HG02981 (cell line): Measurements from ENCODE around the gene CD1B.
"Not testable (repeated sequence)": the region's sequence is repeated elsewhere in the genome, so short reads cannot be mapped to it uniquely, and the experiment has no call there.

Experiments
- ATAC-seq: cut with Tn5 transposase; IDR thresholded peaks from one replicate; pipeline ENCODE4 v1.9.1; 2021; ENCODE audit warnings: mild to moderate bottlenecking, moderate library complexity; ENCODE audit not compliant: unreplicated experiment

The CD1B gene

DNA sequence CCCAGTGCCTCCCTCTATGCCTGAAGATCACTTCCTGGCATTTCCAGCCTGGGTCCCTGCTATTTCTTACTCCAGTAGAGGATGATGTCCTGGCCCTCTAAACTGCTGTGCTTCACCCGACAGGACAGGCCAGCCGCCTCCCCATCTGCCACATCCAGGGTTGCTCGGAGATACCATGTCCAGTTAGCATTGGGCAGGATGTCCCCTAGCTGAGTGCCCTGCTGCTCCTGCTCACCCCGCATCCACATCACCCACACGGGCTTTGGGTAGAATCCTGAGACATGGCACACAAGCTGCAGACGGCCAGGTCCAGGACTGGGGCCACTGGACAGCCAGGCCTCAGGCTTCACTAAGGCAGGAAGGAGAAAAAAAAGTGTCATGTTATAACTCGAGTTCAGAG lies 2.0 kb downstream of the CD1B start:
- no peak for ATAC-seq

DNA sequence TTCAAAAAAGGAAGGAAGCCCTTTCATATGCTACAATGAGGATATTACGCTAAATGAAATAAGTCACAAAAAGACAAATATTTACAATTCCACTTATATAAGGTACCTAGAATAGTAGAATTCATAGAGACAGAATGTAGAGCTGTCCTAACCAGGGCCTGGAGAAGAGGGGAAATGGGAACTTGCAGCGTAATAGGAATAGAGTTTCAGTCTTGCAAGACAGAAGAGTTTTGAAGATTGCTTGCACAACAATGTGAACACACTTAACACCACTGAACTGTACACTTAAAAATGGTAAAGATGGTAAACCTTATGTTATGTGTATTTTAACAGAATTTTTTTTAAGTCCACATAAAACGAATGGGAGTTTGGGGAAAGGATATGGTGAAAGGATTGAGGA lies 2.9 kb downstream of the CD1B start:
- ATAC-seq, result no peak

DNA sequence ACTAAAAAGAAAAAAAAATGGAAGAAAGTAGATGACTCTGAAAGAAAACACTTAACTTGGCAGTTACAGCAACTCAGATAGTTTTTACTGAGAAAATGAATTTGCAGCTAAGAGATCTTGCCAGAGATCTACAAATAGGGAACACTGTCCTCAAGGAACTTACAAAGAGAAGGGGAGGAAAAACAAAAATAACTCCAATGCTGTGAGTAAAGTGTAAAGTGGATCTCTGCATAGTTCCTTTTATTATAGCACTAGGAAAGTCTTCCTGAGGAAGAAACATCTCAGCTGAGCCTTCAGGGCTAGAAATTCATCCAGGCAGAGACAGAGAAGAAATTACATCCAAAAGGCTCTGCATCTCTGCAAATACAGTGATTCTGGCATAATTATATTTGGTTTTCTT lies 3.9 kb downstream of the CD1B start:
- no peak for ATAC-seq

DNA sequence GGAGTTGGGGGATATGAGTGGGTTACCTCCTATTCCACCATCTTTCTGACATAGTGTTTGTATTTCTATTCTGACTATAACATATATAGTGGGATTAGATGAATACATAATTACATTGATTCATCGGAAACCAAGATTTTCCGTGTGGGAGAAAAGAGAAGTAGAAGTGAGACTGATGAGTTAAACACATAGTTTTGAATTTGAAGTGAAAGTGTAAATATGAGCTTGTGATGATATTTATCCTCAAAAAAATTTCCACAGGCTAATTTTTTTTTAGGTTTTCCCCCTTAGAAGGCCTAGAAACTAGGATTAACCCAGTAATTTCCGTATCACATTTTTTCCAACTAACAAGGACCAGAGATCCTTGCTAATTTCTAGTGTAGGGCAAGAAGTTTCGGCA lies 6.9 kb downstream of the CD1B start:
- no peak for ATAC-seq

DNA sequence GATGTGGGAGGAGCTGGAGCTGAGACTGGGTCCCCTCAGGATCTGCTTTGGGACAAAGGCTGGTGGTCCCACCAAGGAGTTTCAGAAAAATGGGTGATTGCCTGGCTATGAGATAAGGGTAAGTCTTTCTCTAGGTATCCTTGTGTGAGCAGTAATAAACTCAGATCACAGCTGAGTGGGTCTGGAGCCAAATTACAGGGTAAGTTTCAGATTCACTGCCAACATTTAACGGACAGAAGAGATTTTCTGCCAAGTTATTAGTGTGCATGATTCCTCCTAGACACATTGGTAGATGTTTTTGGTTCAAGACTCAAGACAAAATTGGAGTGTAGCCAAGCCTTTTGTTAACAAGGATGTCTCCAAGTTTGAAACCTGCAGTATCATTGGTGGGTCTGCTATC lies 7.5 kb downstream of the CD1B start:
- no peak for ATAC-seq

DNA sequence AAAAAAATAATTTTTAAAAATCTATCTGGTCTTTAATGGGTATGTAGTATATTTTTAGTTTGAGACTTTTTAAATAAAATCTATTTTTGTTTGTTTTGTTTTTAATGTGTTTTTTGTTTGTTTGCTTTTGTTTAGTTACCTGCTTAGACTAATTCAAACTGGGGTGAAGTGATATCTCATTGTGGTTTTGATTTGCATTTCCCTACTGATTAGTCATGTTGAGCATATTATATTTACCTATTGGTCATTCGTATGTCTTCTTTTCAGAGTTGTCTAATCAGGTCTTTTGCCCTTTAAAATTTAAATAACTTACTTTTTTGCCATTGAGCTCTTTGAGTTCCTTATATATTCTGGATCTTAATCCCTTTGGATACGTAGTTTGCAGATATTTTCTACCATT lies 20.3 kb downstream of the CD1B start:
- ATAC-seq, result peak; percentile 65

DNA sequence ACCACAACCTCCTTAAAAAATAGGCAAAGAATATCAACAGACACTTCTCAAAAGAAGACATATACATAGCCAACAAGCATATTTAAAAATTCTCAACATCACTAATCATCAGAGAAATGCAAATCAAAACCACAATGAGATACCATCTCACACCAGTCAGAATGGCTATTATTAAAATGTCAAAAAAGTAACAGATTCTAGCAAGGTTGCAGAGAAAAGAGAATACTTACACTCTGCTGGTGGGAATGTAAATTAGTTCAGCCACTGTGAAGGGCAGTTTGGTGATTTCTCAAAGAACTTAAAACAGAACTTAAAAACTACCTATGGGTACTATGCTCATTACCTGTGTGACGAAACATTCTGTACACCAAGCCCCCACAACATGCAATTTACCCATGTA lies 20.7 kb downstream of the CD1B start:
- peak; percentile 41 for ATAC-seq

DNA sequence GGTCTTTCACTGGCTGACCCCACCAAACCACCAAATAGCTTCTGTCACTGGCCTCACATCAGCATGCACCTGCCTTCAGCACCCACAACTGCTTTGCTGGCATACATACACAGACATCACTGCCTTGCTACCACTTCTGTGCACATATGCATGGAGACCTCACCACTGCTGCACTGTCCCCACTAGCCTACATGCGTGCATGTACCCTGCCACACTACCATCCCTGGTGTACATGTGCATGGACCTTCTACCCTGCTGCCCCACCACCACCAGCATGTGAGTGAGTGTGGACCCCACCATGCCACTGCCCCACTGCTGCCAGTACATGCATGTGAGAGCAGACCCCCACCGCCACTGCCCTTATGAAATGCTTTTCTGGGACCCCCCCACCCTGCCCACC lies 35.5 kb downstream of the CD1B start:
- ATAC-seq, result no peak

DNA sequence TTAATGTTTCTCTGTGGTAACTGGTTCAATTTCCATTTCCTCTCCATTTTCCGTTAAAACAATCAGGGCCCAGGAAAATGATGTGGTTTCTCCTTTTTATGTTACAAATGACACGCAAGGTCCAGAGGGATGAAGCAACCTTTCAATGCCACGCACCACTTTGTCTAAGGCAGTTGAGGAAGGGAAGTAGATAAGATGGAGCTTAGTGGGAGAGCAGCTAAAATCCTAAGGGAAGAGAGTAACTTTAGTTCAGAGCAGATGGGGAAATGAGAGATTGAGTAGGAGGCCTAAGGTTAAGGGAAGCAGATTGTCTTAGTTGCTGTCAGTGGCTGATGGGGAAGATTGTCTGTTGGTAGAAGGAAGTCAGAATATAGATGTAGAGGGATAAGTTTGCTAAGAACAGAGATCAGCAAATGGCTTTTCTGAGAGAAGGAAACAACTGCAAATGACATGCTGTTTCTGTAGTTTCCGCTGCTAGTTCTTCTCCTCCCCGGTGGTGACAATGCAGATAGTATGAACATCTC lies 40.9 kb downstream of the CD1B start:
- ATAC-seq, result no peak

DNA sequence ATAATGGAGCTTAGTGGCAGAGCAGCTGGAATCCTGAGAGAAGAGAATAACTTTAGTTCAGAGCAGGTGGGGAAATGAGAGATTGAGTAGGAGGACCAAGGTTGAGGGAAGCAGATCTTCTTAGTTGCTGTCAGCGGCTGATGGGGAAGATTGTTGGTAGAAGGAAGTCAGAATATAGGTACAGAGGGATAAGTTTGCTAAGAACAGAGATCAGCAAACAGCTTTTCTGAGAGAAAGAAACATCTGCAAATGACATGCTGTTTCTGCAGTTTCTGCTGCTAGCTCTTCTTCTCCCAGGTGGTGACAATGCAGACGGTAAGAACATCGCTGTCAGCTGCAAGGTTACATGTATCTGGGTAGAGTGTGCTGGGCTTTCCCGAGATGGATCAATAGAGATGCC lies 41.5 kb downstream of the CD1B start, which contains the start of gene CD1C:
CD1C (plus strand) TSS at position 113 of the 400 bp plus-strand sequence; CDS start at position 255, 142 bp downstream.
- no peak for ATAC-seq

DNA sequence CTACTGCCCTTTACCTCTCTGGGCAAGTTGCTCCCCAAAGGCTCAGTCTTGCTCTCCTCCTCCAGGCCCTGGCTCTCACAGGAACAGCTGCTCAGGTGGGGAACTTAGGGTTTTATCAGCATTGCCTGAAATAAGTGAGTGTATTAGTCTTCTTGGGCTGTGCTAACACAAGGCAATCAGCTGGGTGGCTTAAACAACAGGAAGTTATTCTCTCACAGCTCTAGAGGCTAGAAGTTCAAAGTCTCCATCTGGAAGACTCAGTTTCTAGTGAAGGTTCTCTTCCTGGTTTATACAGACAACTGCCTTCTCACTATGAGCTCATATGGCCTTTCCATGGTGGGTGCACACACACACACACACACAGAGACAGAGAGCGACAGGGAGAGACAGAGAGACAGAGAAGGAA lies 44.4 kb downstream of the CD1B start:
- ATAC-seq, result no peak

DNA sequence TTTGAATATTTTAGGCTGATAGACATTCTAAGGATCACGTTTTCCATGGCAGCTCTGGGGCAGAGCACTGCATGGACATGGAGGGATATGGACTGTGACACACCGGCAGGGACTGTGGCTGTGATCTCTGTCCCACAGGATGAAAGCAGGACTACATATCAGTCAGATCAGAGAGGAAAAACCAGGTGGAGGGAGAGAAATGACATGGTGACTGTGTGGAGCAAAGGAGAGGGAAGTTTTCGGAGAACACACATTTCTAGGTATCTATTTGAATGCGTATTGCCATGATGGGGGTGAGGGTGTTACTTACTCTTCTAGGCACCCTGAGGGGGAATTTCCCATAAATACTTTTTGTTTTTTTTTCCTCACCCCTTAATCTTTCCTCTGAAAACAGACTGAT lies 44.8 kb downstream of the CD1B start:
- no peak for ATAC-seq

DNA sequence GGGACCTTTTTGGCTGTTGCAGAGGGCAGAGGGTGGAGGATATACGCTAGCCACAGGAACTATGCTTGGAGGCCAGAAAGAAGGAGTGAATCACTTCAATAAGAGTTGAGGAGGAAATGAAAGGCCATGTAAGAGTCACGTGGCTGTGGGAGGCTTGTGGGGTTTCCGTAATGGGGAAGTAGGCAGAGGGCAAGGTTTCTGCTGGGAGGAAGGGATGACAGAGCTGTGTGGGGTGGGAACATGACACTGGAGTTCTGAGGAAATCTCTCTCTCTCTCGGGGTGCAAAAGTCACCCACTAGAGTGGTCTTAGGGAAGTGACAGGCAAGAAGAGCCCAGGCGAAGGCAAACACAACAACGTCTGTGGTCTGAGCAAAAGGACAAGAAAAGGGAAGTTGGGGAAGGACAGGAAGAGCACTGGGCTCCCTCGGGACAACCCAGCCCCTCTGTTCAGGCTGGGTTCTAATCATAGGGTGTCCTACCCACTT lies 45.5 kb downstream of the CD1B start:
- ATAC-seq, result peak; percentile 65

DNA sequence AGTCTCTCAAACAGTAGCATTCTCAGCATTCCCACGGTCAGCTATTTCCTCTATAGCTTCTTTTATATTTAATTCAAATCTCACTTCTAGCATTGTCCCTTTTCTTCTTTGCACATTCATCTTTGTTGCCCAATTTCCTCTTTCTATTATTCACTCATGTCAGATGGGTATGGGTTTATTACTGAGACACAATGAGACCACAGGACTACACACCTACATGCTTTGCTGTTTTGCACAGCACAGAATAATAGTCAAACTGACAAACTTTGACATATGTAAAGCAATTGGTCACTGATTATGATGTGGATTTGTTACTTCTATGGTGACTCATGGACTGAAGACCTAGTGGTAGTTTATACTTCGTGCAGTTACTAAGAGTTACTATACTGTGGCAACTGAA lies 47.4 kb downstream of the CD1B start:
- ATAC-seq, result peak; percentile 67

DNA sequence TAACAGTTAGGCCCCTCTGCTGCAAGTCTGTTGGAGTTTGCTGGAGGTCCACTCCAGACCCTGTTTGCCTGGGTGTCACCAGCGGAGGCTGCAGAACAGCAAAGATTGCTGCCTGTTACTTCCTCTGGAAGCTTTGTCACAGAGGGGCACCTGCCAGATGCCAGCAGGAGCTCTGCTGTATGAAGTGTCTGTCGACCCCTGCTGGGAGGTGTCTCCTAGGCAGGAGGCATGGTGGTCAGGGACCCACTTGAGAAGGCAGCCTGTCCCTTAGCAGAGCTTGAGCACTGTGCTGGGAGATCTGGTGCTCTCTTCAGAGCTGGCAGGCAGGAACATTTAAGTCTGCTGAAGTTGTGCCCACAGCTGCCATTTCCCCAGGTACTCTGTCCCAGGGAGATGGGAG lies 48.9 kb downstream of the CD1B start:
- not testable (repeated sequence) for ATAC-seq
